Stimulated activated CD8-positive, alpha-beta memory T cell treated with anti-CD3 and anti-CD28 coated beads, Interleukin-4, amount 100 ng/mL, for 48 hours (primary cell): ENCODE data around the gene PZP.
"Not testable (repeated sequence)": the region's sequence is repeated elsewhere in the genome, so short reads cannot be mapped to it uniquely, and the experiment has no call there.

Experiments
- DNase-seq: peaks from one replicate; pipeline ENCODE4 v3.0.0-alpha.2; 2020

PZP gene

DNA sequence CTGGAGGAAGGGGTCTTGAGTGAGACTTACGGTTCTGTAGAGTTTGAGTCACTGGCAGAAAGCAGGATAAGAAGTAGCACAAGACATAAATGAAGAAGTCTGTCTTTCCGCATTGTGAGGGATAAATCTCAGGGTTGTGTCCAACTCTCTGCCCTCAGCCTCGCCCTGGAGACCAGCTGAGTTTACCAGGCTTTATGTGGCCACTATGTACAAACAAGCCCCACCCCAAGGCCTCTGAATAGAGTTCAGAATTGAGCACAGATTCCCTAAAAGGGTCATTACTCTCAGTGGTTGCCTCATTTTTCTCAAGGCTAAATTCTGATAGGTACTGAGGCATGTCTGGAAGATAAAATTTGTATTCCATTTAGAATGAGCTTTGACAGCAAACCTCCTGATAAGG lies at the start of gene PZP:
TSS of gene PZP (minus strand) at position 167 of the 400 bp plus-strand sequence. CDS start at position 113, 54 bp downstream.
- DNase-seq: no peak

GRCh38 chr12:9256758-9257405 lies 48.7 kb upstream of the PZP start:
- no peak for DNase-seq

GRCh38 chr12:9256341-9256740 lies 48.1 kb upstream of the PZP start:
- DNase-seq: no peak

- DNase-seq: no peak
Measured at GRCh38 chr12:9255837-9256236, 47.6 kb upstream of the PZP start.

GRCh38 chr12:9253464-9253863 lies 45.3 kb upstream of the PZP start:
- no peak for DNase-seq

DNA sequence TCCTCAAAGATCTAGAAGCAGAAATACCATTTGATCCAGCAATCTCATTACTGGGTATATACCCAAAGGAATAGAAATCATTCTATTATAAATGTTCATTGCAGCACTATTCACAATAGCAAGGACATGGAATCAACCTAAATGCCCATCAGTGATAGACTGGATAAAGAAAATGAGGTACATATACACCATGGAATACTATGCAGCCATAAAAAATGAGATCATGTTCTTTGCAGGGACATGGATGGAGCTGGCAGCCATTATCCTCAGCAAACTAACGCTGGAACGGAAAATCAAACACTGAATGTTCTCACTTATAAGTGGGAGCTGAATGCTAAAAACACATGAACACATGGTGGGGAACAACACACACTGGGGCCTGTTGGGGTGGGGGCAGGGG lies 44.6 kb upstream of the PZP start:
- DNase-seq: not testable (repeated sequence)

DNA sequence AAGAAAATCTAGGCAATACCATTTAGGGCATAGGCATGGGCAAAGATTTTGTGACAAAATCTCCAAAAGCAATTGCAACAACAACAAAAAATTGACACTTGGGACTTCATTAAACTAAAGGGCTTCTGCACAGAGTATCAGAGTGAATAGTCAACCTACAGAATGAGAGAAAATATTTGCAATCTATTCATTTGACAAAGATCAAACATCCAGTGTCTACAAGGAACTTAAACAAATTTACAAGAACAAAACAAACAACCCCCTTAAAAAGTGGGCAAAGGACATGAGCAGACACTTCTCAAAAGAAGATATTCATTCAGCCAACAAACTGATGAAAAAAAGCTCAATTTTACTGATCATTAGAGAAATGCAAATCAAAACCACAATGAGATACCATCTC lies 44.1 kb upstream of the PZP start:
- DNase-seq: no peak

GRCh38 chr12:9248435-9248834 lies 40.2 kb upstream of the PZP start:
- DNase-seq: no peak

DNA sequence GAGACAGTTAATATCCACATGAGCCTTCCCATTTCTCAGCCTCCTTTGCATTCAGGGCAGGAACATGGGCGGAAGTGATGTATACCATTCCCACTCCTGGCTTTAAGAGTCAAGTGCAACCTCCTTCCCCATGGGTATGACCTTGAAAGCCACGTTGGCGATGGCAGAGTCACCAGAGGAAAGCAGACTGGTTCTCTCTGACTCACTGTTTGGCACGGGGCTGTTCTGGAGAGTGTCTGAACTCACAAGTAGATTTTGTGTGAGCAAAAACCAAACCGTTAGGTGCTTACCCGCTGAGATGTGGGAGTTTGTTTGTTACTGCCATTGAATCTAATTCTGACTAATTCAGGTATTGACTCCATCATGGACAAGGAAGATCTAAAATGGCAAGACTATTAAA lies 36.7 kb upstream of the PZP start:
- peak; percentile 74 for DNase-seq

- no peak for DNase-seq
Measured at GRCh38 chr12:9243999-9244649, 35.9 kb upstream of the PZP start.

DNA sequence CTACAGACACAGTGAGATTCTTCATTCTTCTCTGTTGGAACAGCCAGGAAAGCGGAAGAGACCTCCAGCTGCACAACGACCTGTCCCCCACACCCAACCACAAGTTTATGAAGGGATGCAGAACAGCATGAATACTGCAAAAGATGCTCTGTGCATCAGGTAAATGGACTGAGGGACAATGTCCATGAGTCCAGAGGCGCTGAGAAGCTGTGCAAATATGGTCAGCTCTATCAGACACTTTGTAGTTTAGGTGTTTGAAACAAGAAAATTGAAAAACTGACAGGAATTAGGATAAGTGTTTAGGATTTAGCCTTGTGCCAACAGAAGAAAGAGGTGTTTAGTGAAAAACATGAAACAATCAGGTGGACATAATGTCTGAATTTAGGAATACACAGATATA lies 33.1 kb upstream of the PZP start:
- no peak for DNase-seq

- no peak for DNase-seq
Measured at GRCh38 chr12:9240776-9241175, 32.6 kb upstream of the PZP start.

DNA sequence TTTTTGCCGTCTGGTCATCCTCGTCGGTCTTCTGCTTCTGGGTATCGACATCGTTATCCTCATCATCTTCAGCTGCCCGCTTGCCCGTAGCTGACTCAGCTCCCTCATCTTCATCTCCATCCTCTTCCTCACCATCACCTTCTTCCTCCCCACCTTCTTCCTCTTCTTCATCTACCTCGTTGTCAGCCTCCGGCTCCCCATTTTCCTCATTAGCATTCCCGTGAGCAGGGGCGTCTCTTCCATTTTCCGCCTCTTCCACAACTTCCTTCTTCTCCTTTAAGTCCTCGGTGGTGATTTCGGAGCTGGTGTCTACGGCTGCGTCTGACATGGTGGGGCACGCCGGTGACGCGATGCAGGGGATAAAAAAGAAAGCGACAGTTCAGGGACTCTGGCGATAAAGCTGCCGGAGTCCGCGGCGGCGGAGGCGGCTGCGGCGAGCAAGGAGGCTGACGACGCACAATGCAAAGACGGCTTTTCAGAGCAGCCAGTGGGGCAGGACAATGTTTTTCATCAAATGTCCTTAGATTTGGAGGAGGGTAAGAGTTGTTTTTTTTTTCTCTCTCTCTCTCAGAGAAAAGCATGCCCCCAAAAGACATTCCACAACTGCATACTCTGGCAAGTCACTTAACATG lies 31.9 kb upstream of the PZP start:
- peak; percentile 66 for DNase-seq

GRCh38 chr12:9237286-9237685 lies 29.1 kb upstream of the PZP start:
- DNase-seq: no peak

DNA sequence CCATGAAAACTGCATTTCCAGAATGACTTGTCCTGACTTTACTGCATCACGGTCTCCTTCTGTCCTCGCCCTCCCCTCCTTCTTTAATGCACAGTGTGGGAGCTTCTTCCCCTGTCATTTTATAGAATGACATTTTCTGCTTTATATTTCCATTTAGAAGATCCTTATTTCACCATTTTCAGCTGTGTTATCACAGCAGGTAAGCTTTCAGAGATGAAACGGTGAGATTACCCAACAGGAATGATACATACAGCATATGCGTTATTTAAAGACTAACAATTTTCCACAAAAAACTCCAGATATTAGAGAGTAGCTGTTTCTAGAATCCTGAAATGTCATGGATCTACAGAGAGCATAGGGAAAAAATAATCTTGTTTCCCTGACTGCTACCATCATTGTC lies 27.3 kb upstream of the PZP start:
- no peak for DNase-seq

- DNase-seq: no peak
Measured at GRCh38 chr12:9227950-9228349, 19.8 kb upstream of the PZP start.

GRCh38 chr12:9223830-9224229 lies 15.6 kb upstream of the PZP start:
- no peak for DNase-seq

DNA sequence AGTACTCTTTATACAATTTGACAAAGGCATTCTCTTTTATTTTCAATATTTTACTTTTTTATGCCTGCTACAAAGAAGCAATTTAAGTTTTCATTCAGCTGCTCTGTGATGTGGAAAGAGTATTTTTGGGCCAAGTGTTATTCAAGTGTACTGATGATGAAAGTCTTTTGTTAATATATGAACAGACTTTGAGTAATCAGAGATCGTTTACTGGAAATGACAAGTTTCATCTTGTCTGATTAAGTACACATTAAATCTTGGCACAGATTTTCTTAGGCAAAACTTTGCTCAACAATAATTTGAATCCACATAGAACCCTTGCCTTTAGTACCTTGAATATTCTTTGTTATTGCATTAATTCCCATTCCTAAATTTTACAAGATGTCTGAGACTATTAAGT lies 13.3 kb upstream of the PZP start:
- DNase-seq: no peak

GRCh38 chr12:9221011-9221410 lies 12.8 kb upstream of the PZP start:
- DNase-seq: not testable (repeated sequence)

DNA sequence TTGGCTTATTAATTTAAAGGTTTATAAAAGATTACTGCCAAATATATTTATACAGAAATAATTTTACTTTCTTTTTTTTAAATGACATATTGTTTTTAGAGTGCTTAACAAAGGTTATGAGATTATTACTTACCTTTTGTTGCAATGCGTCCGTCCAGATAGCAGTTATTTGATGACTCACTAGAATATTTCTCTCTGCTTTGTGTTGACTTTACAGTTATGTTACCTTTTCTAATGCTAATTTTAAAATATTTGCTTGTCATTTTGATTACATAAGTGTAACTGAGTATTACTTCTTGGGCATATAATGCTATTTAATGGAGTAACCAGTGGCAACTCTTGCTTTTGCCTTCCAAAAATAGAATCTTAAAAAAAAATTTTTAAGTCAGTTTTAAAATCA lies 6.3 kb upstream of the PZP start:
- no peak for DNase-seq

DNA sequence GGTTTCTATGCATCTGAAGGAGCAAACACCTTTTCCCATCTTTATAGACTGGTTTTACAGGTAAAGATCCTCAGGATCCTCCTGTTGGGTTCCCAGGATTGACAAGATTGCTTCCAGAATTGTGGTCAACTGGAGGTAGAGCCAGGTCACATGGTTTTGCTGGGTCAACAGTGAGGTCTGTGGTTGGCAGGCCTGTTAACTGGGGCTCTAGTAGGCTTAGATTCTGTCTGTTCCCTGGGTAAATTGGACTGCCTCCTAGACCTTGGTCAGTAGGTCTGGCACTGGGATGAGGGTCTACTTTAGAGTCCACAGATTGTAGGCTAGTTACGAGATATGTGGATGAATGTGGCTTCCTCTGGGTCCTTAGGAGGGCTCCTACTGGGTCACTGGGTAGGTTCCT lies 3.5 kb upstream of the PZP start:
- no peak for DNase-seq

DNA sequence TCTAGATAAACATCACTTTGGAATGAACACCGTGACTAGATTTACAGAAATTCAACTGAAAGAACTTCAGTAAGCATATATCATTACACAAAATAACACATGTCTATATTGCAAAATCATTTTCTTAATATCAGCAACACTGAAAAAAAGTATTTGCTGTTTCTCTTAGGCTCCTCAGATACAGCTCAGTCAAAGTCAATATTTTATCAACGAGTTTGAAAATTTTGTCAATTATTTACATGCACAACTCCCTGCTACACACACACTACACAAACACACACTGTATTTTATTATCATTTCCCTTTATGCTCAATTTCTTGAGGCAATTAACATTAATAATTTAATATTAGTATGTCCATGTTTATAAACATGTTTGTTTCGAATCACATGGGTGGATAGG lies 3.8 kb downstream of the PZP start:
- no peak for DNase-seq

- DNase-seq: no peak
Measured at GRCh38 chr12:9198012-9198411, 10.2 kb downstream of the PZP start.

DNA sequence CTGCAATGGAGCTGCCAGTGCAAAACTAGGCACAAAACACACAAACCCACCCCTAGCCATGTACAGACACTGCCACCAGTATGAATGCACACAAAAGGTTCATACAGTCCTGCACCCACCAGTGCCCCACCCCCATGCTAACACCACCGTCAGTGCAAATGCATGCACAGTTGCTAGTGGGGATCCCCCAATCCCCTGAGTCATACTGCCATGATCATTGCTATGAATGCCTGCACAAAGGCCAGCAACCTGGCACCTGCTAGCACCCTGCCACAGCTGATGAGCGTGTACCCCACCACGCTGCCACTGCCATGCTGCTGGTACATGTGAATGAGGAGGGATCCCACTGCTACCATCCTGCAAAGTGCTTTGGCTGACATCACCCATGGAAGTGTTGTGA lies 23.9 kb downstream of the PZP start:
- no peak for DNase-seq

DNA sequence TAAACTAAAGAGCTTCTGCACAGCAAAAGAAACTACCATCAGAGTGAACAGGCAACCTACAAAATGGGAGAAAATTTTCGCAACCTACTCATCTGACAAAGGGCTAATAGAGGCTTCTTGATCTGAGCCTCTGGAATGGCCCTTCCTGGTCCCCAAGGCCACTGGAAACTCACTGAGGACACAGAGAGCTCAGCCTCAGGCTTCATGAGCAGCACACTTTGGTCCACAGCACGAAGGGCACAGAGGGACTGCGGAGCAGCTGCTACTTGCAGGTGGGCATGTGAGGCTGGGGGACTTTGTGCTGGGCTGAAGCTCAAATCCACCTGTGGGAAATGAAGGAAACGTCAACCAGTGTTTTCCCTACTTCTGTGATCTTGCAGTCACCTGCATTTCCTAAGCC lies 27.4 kb downstream of the PZP start:
- no peak for DNase-seq
